Mucosa of rectum (tissue), 2 donors: ENCODE data around the gene SLC25A4.
"Not testable (repeated sequence)": the region's sequence is repeated elsewhere in the genome, so short reads cannot be mapped to it uniquely, and the experiment has no call there.

Experiments used
- H3K27ac ChIP-seq, 2 donors: one replicate each; pipeline ENCODE4 v1.7.0; 2013; ENCODE audit warnings: inconsistent platforms in 2 of 2, low read depth in 2 of 2, low read length in 2 of 2
- H3K27me3 ChIP-seq, 2 donors: one replicate each; pipeline ENCODE4 v1.7.0; 2013; ENCODE audit warnings: low read length in 2 of 2; ENCODE audit not compliant: control insufficient read depth in 2 of 2, insufficient read depth in 2 of 2
- H3K36me3 ChIP-seq, 2 donors: one replicate each; pipeline ENCODE4 v1.7.0; 2013; ENCODE audit warnings: low read length in 2 of 2; ENCODE audit not compliant: control insufficient read depth in 2 of 2, insufficient read depth in 2 of 2
- H3K4me1 ChIP-seq, 2 donors: one replicate each; pipeline ENCODE4 v1.7.0; 2013; ENCODE audit warnings: low read length in 2 of 2, mild to moderate bottlenecking in 1 of 2; ENCODE audit not compliant: control insufficient read depth in 2 of 2, insufficient read depth in 2 of 2
- H3K4me3 ChIP-seq, 2 donors: one replicate each; pipeline ENCODE4 v1.7.0; 2013; ENCODE audit warnings: low read length in 2 of 2
- H3K9ac ChIP-seq, 2 donors: one replicate each; pipeline ENCODE4 v1.7.0; 2013; ENCODE audit warnings: low read length in 2 of 2, low read depth in 1 of 2, mild to moderate bottlenecking in 1 of 2
- H3K9me3 ChIP-seq, 2 donors: one replicate each; pipeline ENCODE4 v1.7.0; 2013; ENCODE audit warnings: low read length in 2 of 2; ENCODE audit not compliant: control insufficient read depth in 2 of 2
- donor health status: healthy.
- donor health status: Normal muscosa, but diverticular disease.

Gene SLC25A4

DNA sequence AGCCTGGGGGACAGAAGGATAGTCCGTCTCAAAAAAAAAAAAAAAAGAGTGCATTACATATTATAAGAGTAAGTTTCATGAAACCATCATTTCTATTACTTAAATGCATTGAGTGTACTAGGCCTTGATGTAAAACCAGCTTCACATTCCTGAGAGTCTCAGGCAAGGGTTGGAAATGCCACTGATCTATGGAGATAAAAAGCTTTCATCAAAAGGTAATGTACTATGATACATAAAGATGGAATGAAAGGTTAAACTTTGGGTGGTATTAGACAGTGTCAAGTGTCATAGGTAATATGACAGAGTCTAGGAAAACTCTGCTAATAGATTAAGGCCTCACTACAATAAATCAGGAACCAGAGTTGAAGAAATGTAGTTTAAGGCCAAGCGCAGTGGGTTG lies 53.4 kb downstream of the SLC25A4 start:
- no peak overlapping the region for H3K9ac ChIP-seq
- no peaks in the 10 kb centered on the region for H3K27me3 ChIP-seq
- no peak overlapping the region for H3K27ac ChIP-seq
- no peaks in the 10 kb centered on the region for H3K4me1 ChIP-seq
- H3K36me3 ChIP-seq, result peaks cover 0 to 2% of the 10 kb centered on the region in 2 donors
- H3K9me3 ChIP-seq, result no peaks in the 10 kb centered on the region
- no peak overlapping the region for H3K4me3 ChIP-seq

DNA sequence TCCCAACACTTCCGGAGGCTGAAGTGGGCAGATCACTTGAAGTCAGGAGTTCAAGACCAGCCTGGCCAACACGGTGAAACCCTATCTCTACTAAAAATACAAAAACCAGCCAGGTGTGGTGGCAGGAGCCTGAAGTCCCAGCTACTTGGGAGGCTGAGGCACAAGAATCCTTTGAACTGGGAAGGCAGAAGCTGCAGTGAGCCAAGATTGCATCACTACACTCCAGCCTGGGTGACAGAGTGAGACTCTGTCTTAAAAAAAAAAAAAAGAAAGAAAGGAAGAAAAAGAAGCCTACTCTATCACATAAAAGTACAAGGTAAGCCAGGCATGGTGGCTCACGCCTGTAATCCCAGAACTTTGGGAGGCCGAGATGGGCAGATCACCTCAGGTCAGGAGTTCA lies 55.1 kb downstream of the SLC25A4 start:
- not testable (repeated sequence) for H3K4me1 ChIP-seq, H3K9ac ChIP-seq, H3K27me3 ChIP-seq, H3K36me3 ChIP-seq, H3K4me3 ChIP-seq, H3K27ac ChIP-seq, H3K9me3 ChIP-seq
